ENCODE data around the gene SNX9.
"Not testable (repeated sequence)": the region's sequence is repeated elsewhere in the genome, so short reads cannot be mapped to it uniquely, and the experiment has no call there.

Gene SNX9

DNA sequence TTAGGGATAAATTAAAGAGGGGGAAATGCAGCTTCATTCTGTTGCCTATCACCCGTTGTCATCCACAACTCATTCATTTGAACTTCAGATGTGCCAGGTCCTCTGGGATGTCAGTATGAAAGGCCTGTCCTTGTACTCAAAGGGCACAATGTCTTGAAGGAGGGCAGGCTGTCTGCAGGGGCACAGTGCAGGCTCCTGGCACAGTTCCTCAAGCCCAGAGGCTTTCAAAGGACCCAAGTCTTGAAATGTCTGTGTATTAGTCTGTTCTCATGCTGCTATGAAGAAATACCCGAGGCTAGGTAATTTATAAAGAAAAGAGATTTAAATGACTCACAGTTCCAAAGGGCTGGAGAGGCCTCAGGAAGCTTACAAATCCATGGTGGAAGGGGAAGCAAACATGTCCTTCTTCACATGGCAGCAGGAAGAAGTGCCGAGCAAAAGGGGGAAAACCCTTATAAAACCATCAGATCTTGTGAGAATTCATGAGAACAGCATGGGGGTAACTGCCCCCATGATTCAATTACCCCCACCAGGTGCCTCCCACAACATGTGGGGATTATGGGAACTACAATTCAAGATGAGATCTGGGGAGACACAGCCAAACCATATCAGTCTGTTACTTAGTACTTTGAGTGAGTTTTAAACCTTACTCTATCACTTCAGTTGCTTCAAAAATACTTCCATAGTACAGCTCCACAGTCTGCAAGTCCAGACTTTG is 9.4 kb downstream of the SNX9 start:
- FAIRE-seq, result no peak

DNA sequence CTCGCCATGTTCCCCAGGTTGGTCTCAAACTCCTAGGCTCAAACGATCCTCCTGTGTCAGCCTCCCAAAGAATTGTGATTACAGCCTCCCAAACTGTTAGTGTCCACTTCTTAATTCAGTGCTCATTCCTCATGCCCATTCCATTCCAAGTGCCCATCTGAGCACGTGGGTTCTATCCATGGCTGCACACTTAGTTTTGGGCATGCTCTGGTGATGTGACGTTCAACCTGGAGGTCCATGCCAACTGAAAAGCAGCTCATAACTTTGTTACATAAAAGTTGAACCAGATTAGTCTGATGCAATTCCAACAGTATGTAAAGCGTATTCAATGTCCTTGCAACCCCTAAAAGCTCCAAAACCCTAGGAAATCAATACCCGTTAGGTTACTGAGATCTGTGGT is 11.5 kb downstream of the SNX9 start:
- no peak for FAIRE-seq

DNA sequence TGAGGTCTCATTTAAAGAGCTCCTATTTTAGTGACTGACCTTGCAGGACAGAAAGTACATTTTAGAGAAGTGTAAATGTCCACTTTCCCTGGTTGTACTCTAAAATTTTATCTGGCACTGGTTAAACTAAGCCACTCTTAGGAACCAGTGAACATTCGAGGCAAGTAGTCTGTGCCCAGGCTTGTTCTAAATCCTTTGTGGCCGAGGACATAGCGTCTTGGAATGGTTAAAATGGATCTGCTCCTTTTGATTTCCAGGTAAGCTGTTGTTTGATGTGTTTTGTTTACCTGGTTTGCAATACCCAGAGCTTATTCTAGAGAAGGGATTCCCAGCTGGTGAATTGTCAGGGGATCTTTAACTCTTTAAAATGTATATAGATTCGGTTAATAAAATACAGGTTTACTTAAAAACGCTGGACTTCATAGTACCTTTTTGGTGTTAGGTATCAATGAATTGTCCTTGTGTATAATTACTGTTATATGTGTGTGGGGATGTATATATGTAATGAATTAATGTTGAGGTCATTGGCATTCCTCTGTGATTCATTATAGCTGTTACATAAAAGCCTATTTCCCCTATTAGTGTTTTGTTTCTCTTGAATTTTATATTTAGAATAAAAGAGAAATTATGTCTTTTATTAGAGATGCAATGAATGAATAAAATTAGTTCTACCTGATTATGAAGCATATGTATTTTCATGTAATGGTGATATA is 15.8 kb downstream of the SNX9 start:
- no peak for FAIRE-seq

DNA sequence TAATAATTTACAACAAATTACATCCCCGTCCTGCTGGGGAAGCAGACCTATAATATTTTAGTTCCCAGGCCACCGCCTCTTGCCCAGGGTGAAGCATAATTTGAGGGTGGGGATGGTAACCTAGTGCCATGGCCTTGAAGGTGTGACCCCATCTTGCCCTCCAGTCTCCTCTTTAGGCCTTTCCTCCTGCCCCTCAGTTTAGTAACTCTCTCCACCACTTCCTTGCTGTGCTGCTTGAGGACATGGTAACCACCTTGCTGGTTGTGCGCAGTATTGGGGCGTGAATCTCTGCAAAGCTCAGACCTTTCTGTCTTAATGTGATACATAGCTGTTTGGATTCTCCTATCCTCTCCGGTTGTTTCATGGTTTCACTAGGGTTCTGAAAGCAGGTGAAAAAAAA is 16.6 kb downstream of the SNX9 start:
- no peak for FAIRE-seq

GRCh38 chr6:157840261-157840660 is 17.2 kb downstream of the SNX9 start:
- FAIRE-seq, result no peak

DNA sequence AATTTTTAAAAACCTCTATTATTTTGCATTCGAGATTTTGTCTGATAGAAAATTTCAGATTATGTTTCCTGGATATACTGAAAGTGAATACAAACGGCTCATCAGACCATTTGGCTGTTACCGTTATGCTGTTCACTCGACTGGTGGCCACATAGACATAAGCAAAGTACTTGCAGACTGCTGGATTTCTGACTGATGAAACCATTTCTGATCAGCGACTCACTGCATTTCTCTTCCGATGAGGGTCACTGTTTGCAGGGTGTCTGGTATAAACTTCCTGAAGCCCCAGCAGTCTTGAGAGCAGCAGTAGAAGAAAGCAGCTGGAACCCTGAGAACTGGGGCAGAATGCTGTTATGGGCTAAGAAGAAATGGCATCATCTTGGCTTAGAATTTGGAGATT is 17.7 kb downstream of the SNX9 start:
- no peak for FAIRE-seq

DNA sequence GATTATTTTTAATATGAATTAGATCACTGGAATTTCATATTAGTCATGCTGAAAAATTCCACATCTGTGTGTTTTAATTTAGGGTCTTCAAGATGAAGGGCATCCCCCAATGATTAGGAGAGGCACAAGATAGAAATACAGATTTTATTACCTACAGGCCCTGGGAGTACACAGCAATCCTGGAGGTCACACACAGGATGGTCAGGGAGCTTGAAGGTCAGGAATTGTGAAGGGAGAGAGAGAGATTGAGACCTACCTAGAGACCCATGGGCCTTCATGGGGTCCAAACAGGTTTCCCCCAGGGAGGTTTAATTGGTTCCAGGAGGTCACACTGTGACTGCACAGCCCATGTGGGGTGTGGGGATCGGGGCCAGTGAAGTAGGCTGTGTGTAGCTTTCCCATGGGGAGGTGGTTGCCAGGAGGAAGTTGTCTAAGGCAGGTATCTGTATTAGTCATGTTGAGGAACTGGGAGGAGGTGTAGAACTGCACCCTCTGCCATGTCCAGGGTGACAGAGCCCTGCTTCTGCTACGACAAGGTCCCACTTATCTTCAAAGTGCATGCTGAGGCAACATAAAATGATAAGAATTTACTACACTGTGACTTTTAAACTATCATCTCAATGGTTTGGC is 18.3 kb downstream of the SNX9 start:
- no peak for FAIRE-seq

- FAIRE-seq, result no peak
Measured at GRCh38 chr6:157842212-157842611, 19.2 kb downstream of the SNX9 start.

DNA sequence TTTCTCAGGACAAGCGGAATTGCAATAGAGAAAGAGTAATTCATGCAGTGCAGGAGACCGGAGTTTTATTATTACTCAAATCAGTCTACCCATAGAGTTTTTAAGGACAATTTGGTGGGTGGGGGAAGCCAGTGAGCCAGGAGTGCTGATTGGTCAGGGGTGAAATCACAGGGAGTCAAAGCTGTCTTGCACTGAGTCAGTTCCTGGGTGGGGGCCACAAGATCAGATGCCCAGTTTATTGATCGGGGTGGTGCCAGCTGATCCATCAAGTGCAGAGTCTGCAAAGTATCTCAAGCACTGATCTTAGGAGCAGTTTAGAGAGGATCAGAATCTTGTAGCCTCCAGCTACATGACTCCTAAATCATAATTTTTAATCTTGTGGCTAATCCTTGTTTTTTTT is 21.1 kb downstream of the SNX9 start:
- FAIRE-seq, result not testable (repeated sequence)

DNA sequence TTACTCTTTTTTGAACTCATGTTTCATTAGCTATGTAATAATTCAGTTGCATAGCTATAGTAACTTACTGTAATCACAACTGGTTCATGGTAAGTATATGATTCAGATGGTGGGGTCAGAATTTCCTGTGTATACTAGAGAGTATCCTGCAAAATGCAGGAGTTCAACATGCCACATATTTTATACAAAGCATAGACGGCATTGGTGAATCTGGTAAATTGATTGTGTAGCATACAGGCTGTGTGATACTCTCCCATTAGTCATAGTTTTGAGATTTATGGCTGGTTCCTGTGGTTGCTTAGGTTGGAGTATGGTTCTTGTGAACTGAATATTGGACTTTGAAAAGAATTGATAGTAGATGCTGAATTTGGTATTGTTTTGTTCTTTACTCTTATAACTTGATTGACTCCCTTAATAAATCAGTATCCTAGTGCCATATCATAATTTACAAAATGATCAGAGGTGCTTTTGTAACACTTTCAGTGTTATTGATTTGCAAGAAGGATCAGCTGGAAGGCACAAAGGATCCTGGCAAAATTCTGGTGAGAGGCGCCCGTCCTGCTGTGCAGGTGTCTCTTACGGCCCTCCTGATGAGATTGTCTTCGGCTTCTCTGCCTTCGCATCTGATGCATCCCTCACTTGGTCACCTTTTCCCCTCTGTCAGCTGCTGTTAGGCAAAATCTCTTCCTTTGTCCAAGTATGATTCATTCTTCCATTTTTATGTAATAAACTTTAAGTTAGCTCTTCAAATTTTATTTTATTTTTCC is 22.6 kb downstream of the SNX9 start:
- FAIRE-seq, result no peak

GRCh38 chr6:157847846-157848245 is 24.8 kb downstream of the SNX9 start:
- FAIRE-seq, result no peak

GRCh38 chr6:157848693-157849092 is 25.6 kb downstream of the SNX9 start:
- no peak for FAIRE-seq

GRCh38 chr6:157849288-157850017 is 26.4 kb downstream of the SNX9 start:
- no peak for FAIRE-seq

DNA sequence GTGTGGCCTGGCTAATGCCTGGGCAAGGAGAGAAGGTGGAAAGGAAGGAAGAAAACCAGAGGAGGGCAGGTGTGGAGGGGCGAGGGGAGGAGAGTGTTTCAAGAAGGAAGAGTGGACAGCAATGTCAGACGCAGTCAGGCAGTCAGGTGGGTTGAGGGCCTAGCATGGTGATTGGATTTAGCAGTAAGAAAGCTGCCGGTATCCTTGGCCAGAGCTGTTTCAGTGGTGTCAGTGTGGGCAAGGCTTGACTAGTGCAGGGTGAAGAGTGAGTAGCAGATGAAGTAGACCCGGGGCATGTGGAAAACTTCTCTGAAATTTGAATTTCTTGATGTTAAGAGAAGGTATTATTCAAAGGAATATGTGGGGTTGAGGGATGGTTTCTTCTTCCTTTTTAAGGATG is 27.0 kb downstream of the SNX9 start:
- FAIRE-seq, result no peak

DNA sequence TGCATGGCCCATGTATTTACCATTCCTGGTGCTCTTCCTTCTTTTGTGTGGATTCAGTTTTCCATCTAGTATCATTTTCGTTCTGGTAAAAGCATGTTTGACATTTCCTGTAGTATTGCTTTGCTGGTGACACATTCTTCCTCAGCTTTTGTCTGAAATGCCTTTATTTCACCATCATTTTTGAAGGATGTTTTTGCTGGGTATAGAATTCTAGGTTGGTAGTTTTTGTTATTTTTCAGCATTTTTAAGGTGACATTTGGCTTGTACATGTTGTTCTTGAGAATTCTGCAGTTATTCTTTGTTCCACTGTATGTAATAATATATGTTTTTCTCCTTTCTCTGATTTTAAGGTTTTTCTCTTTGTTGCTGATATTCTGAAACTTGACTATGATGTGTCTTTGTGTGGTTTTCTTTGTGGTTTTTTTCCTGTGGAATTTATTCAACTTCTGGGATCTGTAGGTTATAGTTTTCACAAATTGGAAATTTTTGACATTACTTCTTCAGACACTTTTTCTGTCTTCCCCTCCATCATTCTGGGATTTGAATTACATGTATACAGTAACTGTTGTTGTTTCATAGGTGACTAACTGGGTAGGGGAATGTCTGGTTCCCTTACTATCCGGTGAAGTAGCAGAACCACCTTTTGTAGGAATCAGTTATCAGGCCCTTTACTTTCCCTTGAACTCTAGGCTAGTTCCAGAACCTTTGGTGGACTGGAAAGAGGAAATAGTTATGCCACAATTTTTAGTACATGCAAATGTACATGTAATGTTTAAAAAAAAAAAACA is 30.2 kb downstream of the SNX9 start:
- FAIRE-seq, result no peak

GRCh38 chr6:157853902-157854502 is 31.0 kb downstream of the SNX9 start:
- no peak for FAIRE-seq

- no peak for FAIRE-seq
Measured at GRCh38 chr6:157855325-157855724, 32.3 kb downstream of the SNX9 start.

- not testable (repeated sequence) for FAIRE-seq
Measured at GRCh38 chr6:157855804-157856203, 32.8 kb downstream of the SNX9 start.

GRCh38 chr6:157858664-157859063 is 35.6 kb downstream of the SNX9 start:
- FAIRE-seq, result not testable (repeated sequence)

- no peak for FAIRE-seq
Measured at GRCh38 chr6:157859775-157860504, 36.9 kb downstream of the SNX9 start.

Measured in G401.6 (cell line).